IMR-90 (cell line): ENCODE results near the gene COL5A1. TPM values are rescaled to one million over a fixed set of nuclear protein-coding genes. Genes with fewer than 3 reads are reported as not detected.
A peak's percentile ranks its signal among the peaks of the same experiment; 100 is the strongest.

ENCODE experiments used
- ATAC-seq: fragments of 200-7000 bp; cut with Tn5 transposase; 2 replicates; pipeline ENCODE4 v1.9.1; 2020; ENCODE audit warnings: low read depth, mild to moderate bottlenecking, moderate library complexity
- BruUV-seq: library from RNA; stranded (reverse); fragments of 400-500 nt; replicated peaks from 2 replicates; lab custom pipeline; 2021; lab: Mats Ljungman, UMichigan
- CTCF ChIA-PET: fragments of 300-600 bp; formaldehyde crosslinking; extraction: SDS; loops from one replicate; lab custom pipeline; 2021; ENCODE audit warnings: antibody characterized with exemption; lab: Yijun Ruan, JAX
- POLR2A ChIA-PET: fragments of 300-600 bp; sonication (Branson Sonifier 250); formaldehyde crosslinking; loops from one replicate; lab custom pipeline; 2022; ENCODE audit warnings: antibody characterized with exemption; ENCODE audit not compliant: unreplicated experiment; lab: Charles Lee
- DNase-seq: peaks from one replicate; pipeline ENCODE4 v3.0.0; 2013
- H2AFZ ChIP-seq: replicated peaks from 2 replicates; pipeline ENCODE3; 2013; ENCODE audit warnings: low read length, mild to moderate bottlenecking; ENCODE audit not compliant: poor library complexity
- H2AK5ac ChIP-seq: 2 replicates; pipeline ENCODE4 v1.6.1; 2013; ENCODE audit warnings: low read depth, low read length, inconsistent platforms
- H2AK9ac ChIP-seq: replicated peaks from 2 replicates; pipeline ENCODE3; 2013; ENCODE audit warnings: mild to moderate bottlenecking, low read depth, low read length, moderate library complexity; ENCODE audit not compliant: poor library complexity
- H2BK120ac ChIP-seq: 2 replicates; pipeline ENCODE4 v1.6.1; 2013; ENCODE audit warnings: low read depth, low read length, inconsistent platforms
- H2BK15ac ChIP-seq: 3 replicates; pipeline ENCODE4 v1.6.1; 2013; ENCODE audit warnings: low read depth, low read length, inconsistent platforms
- H2BK20ac ChIP-seq: 2 replicates; pipeline ENCODE4 v1.6.1; 2013; ENCODE audit warnings: low read depth, mild to moderate bottlenecking, inconsistent platforms, low read length, moderate library complexity
- H2BK5ac ChIP-seq: 2 replicates; pipeline ENCODE4 v1.6.1; 2013; ENCODE audit warnings: mild to moderate bottlenecking, low read depth, low read length, inconsistent platforms; ENCODE audit not compliant: poor library complexity, severe bottlenecking
- H3K14ac ChIP-seq: replicated peaks from 2 replicates; pipeline ENCODE4 v1.6.1; 2013; ENCODE audit warnings: low read depth, low read length, inconsistent platforms
- H3K18ac ChIP-seq: 2 replicates; pipeline ENCODE4 v1.6.1; 2013; ENCODE audit warnings: low read depth, low read length, control low read depth
- H3K23ac ChIP-seq: 2 replicates; pipeline ENCODE4 v1.6.1; 2013; ENCODE audit warnings: low read depth, low read length, inconsistent platforms
- H3K27ac ChIP-seq: 2 replicates; pipeline ENCODE4 v1.5.1; 2013; ENCODE audit warnings: mild to moderate bottlenecking, control low read depth, low read length; ENCODE audit not compliant: insufficient read depth
- H3K27me3 ChIP-seq: 2 replicates; pipeline ENCODE4 v1.6.1; 2013; ENCODE audit warnings: low read length; ENCODE audit not compliant: control insufficient read depth, insufficient read depth
- H3K36me3 ChIP-seq: 2 replicates; pipeline ENCODE4 v1.6.1; 2013; ENCODE audit warnings: low read length, mixed read lengths; ENCODE audit not compliant: control insufficient read depth, insufficient read depth
- H3K4ac ChIP-seq: 2 replicates; pipeline ENCODE4 v1.6.1; 2013; ENCODE audit warnings: low read depth, low read length, inconsistent platforms
- H3K4me1 ChIP-seq: 2 replicates; pipeline ENCODE4 v1.6.1; 2013; ENCODE audit warnings: low read length, mixed read lengths; ENCODE audit not compliant: control insufficient read depth, insufficient read depth
- H3K4me2 ChIP-seq: 2 replicates; pipeline ENCODE4 v1.6.1; 2013; ENCODE audit warnings: low read depth, mild to moderate bottlenecking, control low read depth, low read length, moderate library complexity
- H3K4me3 ChIP-seq: 2 replicates; pipeline ENCODE4 v1.5.1; 2013; ENCODE audit warnings: low read depth, mild to moderate bottlenecking, control low read depth, low read length, moderate library complexity; ENCODE audit not compliant: insufficient read depth
- H3K56ac ChIP-seq: 2 replicates; pipeline ENCODE4 v1.6.1; 2013; ENCODE audit warnings: low read length, inconsistent platforms; ENCODE audit not compliant: insufficient read depth; ENCODE audit errors: extremely low read depth
- H3K79me1 ChIP-seq, 2 experiments: 2 replicates each; pipeline ENCODE4 v1.6.1; 2013; ENCODE audit warnings: low read length in 2 of 2, inconsistent platforms in 1 of 2, low read depth in 1 of 2
- H3K9ac ChIP-seq: 2 replicates; pipeline ENCODE4 v1.6.1; 2013; ENCODE audit warnings: low read depth, low read length, control low read depth
- H3K9me1 ChIP-seq: 2 replicates; pipeline ENCODE4 v1.6.1; 2013; ENCODE audit warnings: low read length, inconsistent platforms; ENCODE audit not compliant: insufficient read depth
- H3K9me3 ChIP-seq: 2 replicates; pipeline ENCODE4 v1.6.1; 2013; ENCODE audit warnings: low read length; ENCODE audit not compliant: control insufficient read depth, insufficient read depth
- H4K20me1 ChIP-seq: 2 replicates; pipeline ENCODE4 v1.6.1; 2013; ENCODE audit warnings: low read length, inconsistent platforms; ENCODE audit not compliant: insufficient read depth
- H4K5ac ChIP-seq: 2 replicates; pipeline ENCODE4 v1.6.1; 2013; ENCODE audit warnings: mild to moderate bottlenecking, low read depth, low read length, control low read depth
- H4K8ac ChIP-seq, 2 experiments: 2 replicates each; pipeline ENCODE4 v1.6.1; 2013; ENCODE audit warnings: low read depth in 2 of 2, low read length in 2 of 2, control low read depth in 1 of 2, inconsistent platforms in 1 of 2
- H4K91ac ChIP-seq: 2 replicates; pipeline ENCODE4 v1.6.1; 2013; ENCODE audit warnings: low read depth, low read length, inconsistent platforms; ENCODE audit not compliant: insufficient read depth
- RAD21 ChIP-seq: IDR thresholded peaks from 2 replicates; pipeline ENCODE4 v1.6.1; 2012; ENCODE audit warnings: low read length, improper control_type of control experiment
- WGBS, 2 experiments: methylation state at CpG; one replicate each; pipeline versions ENCODE4 v1.1.5 to v1.1.7; 2013; ENCODE audit warnings: missing lambda C conversion rate in 2 of 2; ENCODE audit not compliant: insufficient read length in 1 of 2; ENCODE audit errors: extremely low coverage in 2 of 2; 5-methylcytosine and 5-hydroxymethylcytosine counted together
- dilution Hi-C: fragments of 300-500 bp; cut with HindIII; formaldehyde crosslinking; loops from one replicate; pipeline ENCODE4 v1.14.3; 2018; ENCODE audit warnings: low sequenced_read_pairs; ENCODE audit not compliant: unreplicated experiment
- in situ Hi-C: fragments of 300-500 bp; cut with MboI; formaldehyde crosslinking; loops from 3 replicates; pipeline ENCODE4 v1.14.3; 2019; ENCODE audit warnings: low sequenced_read_pairs, inconsistent platforms, mixed read lengths
- intact Hi-C: fragments of 100-400 bp; cut with micrococcal nuclease; formaldehyde crosslinking; loops from 2 replicates; pipeline ENCODE4 v1.10.0; 2022
- polyA plus RNA-seq, 3 experiments: library from polyadenylated mRNA; depleted of rRNA; stranded (reverse); fragments of >200 nt; gene quantifications; 2 replicates each; pipeline ENCODE4 v1.2.3, GENCODE V29; 2012; ENCODE audit warnings: low replicate concordance in 1 of 3
- total RNA-seq: library from RNA; depleted of rRNA; stranded (reverse); fragments of >200 nt; gene quantifications from 2 replicates; pipeline ENCODE4 v1.2.3, GENCODE V29; 2012

COL5A1 gene
- total and polyA plus RNA-seq, 2 of the 4 experiments (the other 2 are of a cell fraction) = 19.2 to 173 TPM

- Histone ChIP-seq H4K8ac (no peak overlapping the region), H4K20me1 (peaks cover 97% of the 10 kb centered on the region), H3K27me3 (no peaks in the 10 kb centered on the region), H2BK5ac (peak overlapping the region; percentile 31), H3K27ac (peak overlapping the region; percentile 9; the same call in 1 of the 2 replicates), H3K36me3 (peaks cover 17% of the 10 kb centered on the region), H3K23ac (0 out of 2 replicates have a peak overlapping the region, but pooled peaks have one; percentile 7), H2AK9ac (no peak overlapping the region), H3K4me1 (peaks cover 36% of the 10 kb centered on the region), H3K18ac (no peak overlapping the region), H3K79me1 (peaks cover 20 to 94% of the 10 kb centered on the region in 2 experiments), H2BK20ac (no peak overlapping the region; the same call in 1 of the 2 replicates), H3K9ac (no peak overlapping the region), H4K5ac (no peak overlapping the region), H3K56ac (no peak overlapping the region), H3K9me3 (peaks cover 2% of the 10 kb centered on the region; the same call in 1 of the 2 replicates), H3K14ac (no peak overlapping the region), H2BK120ac (no peak overlapping the region), H3K4ac (no peak overlapping the region), H3K4me2 (peak overlapping the region; percentile 26; the same call in 1 of the 2 replicates), H2AFZ (peak overlapping the region; percentile 5), H2AK5ac (0 out of 2 replicates have a peak overlapping the region, but pooled peaks have one; percentile 12), H4K91ac (no peak overlapping the region), H2BK15ac (no peak overlapping the region), H3K4me3 (no peak overlapping the region), H3K9me1 (peaks cover 49% of the 10 kb centered on the region)
- in situ Hi-C loops (no loop called here), intact Hi-C loops (no loop called here), dilution Hi-C loops (no loop called here)
- ATAC-seq (peak; percentile 4), DNase-seq (no peak)
- ChIA-PET POLR2A (no interaction called here), CTCF (no interaction called here)
- 71% methylated on average over 6 of the region's 18 CpGs; no CpG with 5 or more reads in 1 of the 2 experiments for WGBS, 2 experiments
- no peak for TF ChIP-seq RAD21
- BruUV-seq = no TSS peak
Measured at GRCh38 chr9:134680393-134681060, 38.9 kb downstream of the COL5A1 start.
